NCI-H1417 treated with DMSO at 0.1 percent for 48 hours (cell line): Measurements from ENCODE around the gene NFASC.

Experiments used
- DNase-seq: peaks from one replicate; lab custom pipeline; 2025; lab: John Stamatoyannopoulos, UW

Gene NFASC

GRCh38 chr1:204928671-204929486 is 58.2 kb downstream of the NFASC start:
- no peak for DNase-seq

- no peak for DNase-seq
Measured at GRCh38 chr1:204929487-204930154, 59.0 kb downstream of the NFASC start.

GRCh38 chr1:204930155-204930523 is 59.5 kb downstream of the NFASC start:
- DNase-seq = no peak

GRCh38 chr1:204931313-204931712 is 60.7 kb downstream of the NFASC start:
- DNase-seq = no peak

GRCh38 chr1:204931768-204932572 is 61.3 kb downstream of the NFASC start:
- no peak for DNase-seq

- DNase-seq = no peak
Measured at GRCh38 chr1:204932573-204932909, 61.9 kb downstream of the NFASC start.

GRCh38 chr1:204935155-204935554 is 64.5 kb downstream of the NFASC start:
- no peak for DNase-seq

GRCh38 chr1:204936765-204937164 is 66.1 kb downstream of the NFASC start:
- DNase-seq = no peak

GRCh38 chr1:204937901-204938300 is 67.2 kb downstream of the NFASC start:
- no peak for DNase-seq

- no peak for DNase-seq
Measured at GRCh38 chr1:204940591-204940990, 69.9 kb downstream of the NFASC start.

- DNase-seq = peak; percentile 6
Measured at GRCh38 chr1:204941421-204942338, 71.0 kb downstream of the NFASC start.

- DNase-seq = no peak
Measured at GRCh38 chr1:204943495-204943894, 72.8 kb downstream of the NFASC start.

- DNase-seq = no peak
Measured at GRCh38 chr1:204944662-204945061, 74.0 kb downstream of the NFASC start.

GRCh38 chr1:204945565-204945977 is 74.9 kb downstream of the NFASC start:
- no peak for DNase-seq

- no peak for DNase-seq
Measured at GRCh38 chr1:204946640-204947039, 76.0 kb downstream of the NFASC start.

GRCh38 chr1:204947338-204947737 is 76.7 kb downstream of the NFASC start:
- no peak for DNase-seq

- no peak for DNase-seq
Measured at GRCh38 chr1:204947747-204948146, 77.1 kb downstream of the NFASC start.

GRCh38 chr1:204950353-204951001 is 79.8 kb downstream of the NFASC start:
- no peak for DNase-seq

GRCh38 chr1:204958317-204959307 is 88.0 kb downstream of the NFASC start:
- no peak for DNase-seq

- DNase-seq = no peak
Measured at GRCh38 chr1:204959374-204959773, 88.7 kb downstream of the NFASC start.
